Liver (tissue), 9 donors: ENCODE measurements around the gene SPDYA. TPM values are rescaled to one million over a fixed set of nuclear protein-coding genes. Genes with fewer than 3 reads are reported as not detected.

Experiments used
- DNase-seq: peaks from one replicate; pipeline ENCODE4 v3.0.0-alpha.2; 2017; ENCODE audit warnings: low spot score
- H3K27ac ChIP-seq, 2 donors: one replicate each; pipeline ENCODE4 v1.7.0; 2013; ENCODE audit warnings: inconsistent platforms in 2 of 2, low read length in 2 of 2, control low read depth in 1 of 2, low read depth in 1 of 2, mild to moderate bottlenecking in 1 of 2
- H3K27me3 ChIP-seq, 4 donors: one replicate each; pipeline versions ENCODE4 v1.6.1 to v1.7.0; 2013; ENCODE audit warnings: low read length in 3 of 4, inconsistent platforms in 1 of 4, mild to moderate bottlenecking in 1 of 4, moderate library complexity in 1 of 4; ENCODE audit not compliant: control insufficient read depth in 4 of 4, insufficient read depth in 4 of 4
- H3K36me3 ChIP-seq, 4 donors: one replicate each; pipeline versions ENCODE4 v1.6.1 to v1.7.0; 2013; ENCODE audit warnings: low read length in 3 of 4, mild to moderate bottlenecking in 3 of 4, low read depth in 1 of 4, moderate library complexity in 1 of 4; ENCODE audit not compliant: control insufficient read depth in 4 of 4, insufficient read depth in 3 of 4
- H3K4me1 ChIP-seq, 4 donors: one replicate each; pipeline versions ENCODE4 v1.6.1 to v1.7.0; 2013; ENCODE audit warnings: low read length in 3 of 4, mild to moderate bottlenecking in 3 of 4, moderate library complexity in 1 of 4; ENCODE audit not compliant: control insufficient read depth in 4 of 4, insufficient read depth in 4 of 4
- H3K4me3 ChIP-seq, 3 donors: one replicate each; pipeline versions ENCODE4 v1.6.1 to v1.7.0; 2013; ENCODE audit warnings: low read length in 3 of 3, control low read depth in 1 of 3, low read depth in 1 of 3, mild to moderate bottlenecking in 1 of 3
- H3K9ac ChIP-seq, 2 donors: one replicate each; pipeline ENCODE4 v1.7.0; 2013; ENCODE audit warnings: low read length in 2 of 2, mild to moderate bottlenecking in 2 of 2, moderate library complexity in 2 of 2, control low read depth in 1 of 2, low read depth in 1 of 2
- H3K9me3 ChIP-seq, 4 donors: one replicate each; pipeline versions ENCODE4 v1.6.1 to v1.7.0; 2013; ENCODE audit warnings: low read length in 3 of 4; ENCODE audit not compliant: control insufficient read depth in 4 of 4
- EGR1 ChIP-seq, 2 donors: IDR thresholded peaks; 2 replicates each; pipeline ENCODE4 v1.6.1; 2016 to 2018; ENCODE audit warnings: antibody characterized with exemption in 2 of 2, low read depth in 2 of 2
- FOXA1 ChIP-seq: IDR thresholded peaks from 2 replicates; pipeline ENCODE4 v1.6.1; 2016; ENCODE audit warnings: antibody characterized with exemption
- FOXA2 ChIP-seq: IDR thresholded peaks from 2 replicates; pipeline ENCODE4 v1.6.1; 2016; ENCODE audit warnings: antibody characterized with exemption
- GABPA ChIP-seq, 2 donors: IDR thresholded peaks in 1 of 2; conservative IDR thresholded peaks in 1 of 2; 2 replicates each; pipeline ENCODE4 v1.6.1; 2016; ENCODE audit warnings: antibody characterized with exemption in 2 of 2, mild to moderate bottlenecking in 1 of 2, moderate library complexity in 1 of 2
- HNF4A ChIP-seq, 2 donors: conservative IDR thresholded peaks; 2 replicates each; pipeline ENCODE4 v1.6.1; 2016; ENCODE audit warnings: antibody characterized with exemption in 2 of 2, mild to moderate bottlenecking in 2 of 2
- HNF4G ChIP-seq: IDR thresholded peaks from 2 replicates; pipeline ENCODE4 v1.6.1; 2016; ENCODE audit warnings: antibody characterized with exemption
- JUND ChIP-seq, 2 donors: IDR thresholded peaks; 2 replicates each; pipeline ENCODE4 v1.6.1; 2016; ENCODE audit warnings: antibody characterized with exemption in 2 of 2
- NR2F2 ChIP-seq: IDR thresholded peaks from 2 replicates; pipeline ENCODE4 v1.6.1; 2016; ENCODE audit warnings: antibody characterized with exemption
- RAD21 ChIP-seq, 2 donors: IDR thresholded peaks; 2 replicates each; pipeline ENCODE4 v1.6.1; 2016; ENCODE audit warnings: antibody characterized with exemption in 2 of 2, mild to moderate bottlenecking in 2 of 2
- RXRA ChIP-seq, 2 donors: IDR thresholded peaks; 2 replicates each; pipeline ENCODE4 v1.6.1; 2017 to 2018; ENCODE audit warnings: antibody characterized with exemption in 2 of 2, mild to moderate bottlenecking in 1 of 2
- SP1 ChIP-seq: IDR thresholded peaks from 2 replicates; pipeline ENCODE4 v1.6.1; 2018; ENCODE audit warnings: antibody characterized with exemption, mild to moderate bottlenecking
- TAF1 ChIP-seq: conservative IDR thresholded peaks from 2 replicates; pipeline ENCODE4 v1.6.1; 2016; ENCODE audit warnings: antibody characterized with exemption, mild to moderate bottlenecking
- YY1 ChIP-seq: IDR thresholded peaks from 2 replicates; pipeline ENCODE4 v1.6.1; 2016; ENCODE audit warnings: antibody characterized with exemption, mild to moderate bottlenecking
- WGBS: extraction: QIAGEN DNeasy Blood & Tissue Kit; methylation state at CpG from one replicate; pipeline ENCODE4 v1.1.7; 2013; 5-methylcytosine and 5-hydroxymethylcytosine counted together
- polyA plus RNA-seq, 2 donors: library from polyadenylated mRNA; stranded (reverse) in 1 of 2; unstranded in 1 of 2; fragments of 200-250 nt in 1 of 2; fragments of >200 nt in 1 of 2; fragmentation: Nextera tagmentation in 1 of 2; extraction: Ambion mirVana in 1 of 2; gene quantifications; one replicate each; pipeline versions ENCODE4 v1.2.1 to v1.2.3, GENCODE V29; 2013 to 2015
- total RNA-seq, 2 donors: library from RNA; depleted of rRNA; stranded (reverse); fragments of >200 nt; gene quantifications; one replicate each; pipeline ENCODE4 v1.2.3, GENCODE V29; 2014
- TF ChIP-seq, protein P1 (sequence below): IDR thresholded peaks from 2 replicates; pipeline ENCODE4 v1.6.1; 2016; ENCODE audit warnings: antibody characterized with exemption
- TF ChIP-seq, protein P2 (sequence below): IDR thresholded peaks from 2 replicates; pipeline ENCODE4 v1.6.1; 2016; ENCODE audit warnings: antibody characterized with exemption
- TF ChIP-seq, protein P3 (sequence below): IDR thresholded peaks from 2 replicates; pipeline ENCODE4 v1.6.1; 2016; ENCODE audit warnings: antibody characterized with exemption, mild to moderate bottlenecking
- TF ChIP-seq, protein P4 (sequence below): fragments of 150-350 bp; IDR thresholded peaks from 2 replicates; pipeline ENCODE4 v1.5.1; 2017; ENCODE audit warnings: improper control_type of control experiment, low read depth, low read length; ENCODE audit not compliant: missing input control
- TF ChIP-seq, protein P5 (sequence below): IDR thresholded peaks from 2 replicates; pipeline ENCODE4 v1.6.1; 2016; ENCODE audit warnings: antibody characterized with exemption
- donor health status: healthy.
- donor health status: healthy.
- donor health status: healthy.
- donor health status: healthy.
- donor health status: healthy.

SPDYA gene
- total and polyA plus RNA-seq, 4 donors = 0.14 to 0.67 (median 0.49) TPM; not detected in 1

DNA sequence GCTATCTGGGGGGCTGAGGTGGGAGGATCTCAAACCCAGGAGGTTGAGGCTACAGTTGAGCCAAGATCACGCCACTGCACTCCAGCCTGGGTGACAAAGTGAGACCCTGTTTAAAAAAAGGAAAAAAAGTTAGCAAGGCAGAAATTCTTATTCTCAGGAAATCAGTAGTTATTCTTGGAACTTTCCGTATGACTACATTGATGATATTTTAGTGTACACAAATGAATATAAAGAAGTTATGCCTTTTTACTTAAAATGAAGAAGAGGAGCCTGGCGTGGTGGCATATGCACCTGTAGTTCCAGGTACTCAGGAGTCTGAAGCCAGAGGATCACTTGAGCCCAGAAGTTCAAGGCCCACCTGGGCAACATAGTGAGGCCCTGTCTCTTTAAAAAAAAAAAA, 7.4 kb downstream of the SPDYA start:
- no peak overlapping the region for H3K4me3 ChIP-seq
- H3K9ac ChIP-seq = no peak overlapping the region
- no peaks in the 10 kb centered on the region for H3K27me3 ChIP-seq
- no peak overlapping the region for H3K27ac ChIP-seq
- no peaks in the 10 kb centered on the region for H3K4me1 ChIP-seq
- TF ChIP-seq HNF4A (conservative IDR thresholded peaks at IDR 0.05) (no peak), RXRA (IDR thresholded peaks at IDR 0.05) (no peak), FOXA2 (no peak), TAF1 (no peak), GABPA (IDR thresholded peaks at IDR 0.05 in 1 of 2, conservative IDR thresholded peaks at IDR 0.05 in 1 of 2) (no peak), FOXA1 (no peak), YY1 (no peak), NR2F2 (no peak), SP1 (no peak), HNF4G (no peak), JUND (IDR thresholded peaks at IDR 0.05) (no peak), EGR1 (IDR thresholded peaks at IDR 0.05; ENCODE audit: low read depth in 2 of 2) (no peak), RAD21 (IDR thresholded peaks at IDR 0.05) (no peak)
- TF ChIP-seq, protein P1, sequence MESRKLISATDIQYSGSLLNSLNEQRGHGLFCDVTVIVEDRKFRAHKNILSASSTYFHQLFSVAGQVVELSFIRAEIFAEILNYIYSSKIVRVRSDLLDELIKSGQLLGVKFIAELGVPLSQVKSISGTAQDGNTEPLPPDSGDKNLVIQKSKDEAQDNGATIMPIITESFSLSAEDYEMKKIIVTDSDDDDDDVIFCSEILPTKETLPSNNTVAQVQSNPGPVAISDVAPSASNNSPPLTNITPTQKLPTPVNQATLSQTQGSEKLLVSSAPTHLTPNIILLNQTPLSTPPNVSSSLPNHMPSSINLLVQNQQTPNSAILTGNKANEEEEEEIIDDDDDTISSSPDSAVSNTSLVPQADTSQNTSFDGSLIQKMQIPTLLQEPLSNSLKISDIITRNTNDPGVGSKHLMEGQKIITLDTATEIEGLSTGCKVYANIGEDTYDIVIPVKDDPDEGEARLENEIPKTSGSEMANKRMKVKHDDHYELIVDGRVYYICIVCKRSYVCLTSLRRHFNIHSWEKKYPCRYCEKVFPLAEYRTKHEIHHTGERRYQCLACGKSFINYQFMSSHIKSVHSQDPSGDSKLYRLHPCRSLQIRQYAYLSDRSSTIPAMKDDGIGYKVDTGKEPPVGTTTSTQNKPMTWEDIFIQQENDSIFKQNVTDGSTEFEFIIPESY = no peak
- TF ChIP-seq, protein P2, sequence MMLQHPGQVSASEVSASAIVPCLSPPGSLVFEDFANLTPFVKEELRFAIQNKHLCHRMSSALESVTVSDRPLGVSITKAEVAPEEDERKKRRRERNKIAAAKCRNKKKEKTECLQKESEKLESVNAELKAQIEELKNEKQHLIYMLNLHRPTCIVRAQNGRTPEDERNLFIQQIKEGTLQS = no peak
- TF ChIP-seq, protein P3, sequence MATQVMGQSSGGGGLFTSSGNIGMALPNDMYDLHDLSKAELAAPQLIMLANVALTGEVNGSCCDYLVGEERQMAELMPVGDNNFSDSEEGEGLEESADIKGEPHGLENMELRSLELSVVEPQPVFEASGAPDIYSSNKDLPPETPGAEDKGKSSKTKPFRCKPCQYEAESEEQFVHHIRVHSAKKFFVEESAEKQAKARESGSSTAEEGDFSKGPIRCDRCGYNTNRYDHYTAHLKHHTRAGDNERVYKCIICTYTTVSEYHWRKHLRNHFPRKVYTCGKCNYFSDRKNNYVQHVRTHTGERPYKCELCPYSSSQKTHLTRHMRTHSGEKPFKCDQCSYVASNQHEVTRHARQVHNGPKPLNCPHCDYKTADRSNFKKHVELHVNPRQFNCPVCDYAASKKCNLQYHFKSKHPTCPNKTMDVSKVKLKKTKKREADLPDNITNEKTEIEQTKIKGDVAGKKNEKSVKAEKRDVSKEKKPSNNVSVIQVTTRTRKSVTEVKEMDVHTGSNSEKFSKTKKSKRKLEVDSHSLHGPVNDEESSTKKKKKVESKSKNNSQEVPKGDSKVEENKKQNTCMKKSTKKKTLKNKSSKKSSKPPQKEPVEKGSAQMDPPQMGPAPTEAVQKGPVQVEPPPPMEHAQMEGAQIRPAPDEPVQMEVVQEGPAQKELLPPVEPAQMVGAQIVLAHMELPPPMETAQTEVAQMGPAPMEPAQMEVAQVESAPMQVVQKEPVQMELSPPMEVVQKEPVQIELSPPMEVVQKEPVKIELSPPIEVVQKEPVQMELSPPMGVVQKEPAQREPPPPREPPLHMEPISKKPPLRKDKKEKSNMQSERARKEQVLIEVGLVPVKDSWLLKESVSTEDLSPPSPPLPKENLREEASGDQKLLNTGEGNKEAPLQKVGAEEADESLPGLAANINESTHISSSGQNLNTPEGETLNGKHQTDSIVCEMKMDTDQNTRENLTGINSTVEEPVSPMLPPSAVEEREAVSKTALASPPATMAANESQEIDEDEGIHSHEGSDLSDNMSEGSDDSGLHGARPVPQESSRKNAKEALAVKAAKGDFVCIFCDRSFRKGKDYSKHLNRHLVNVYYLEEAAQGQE = no peak
- TF ChIP-seq, protein P4, sequence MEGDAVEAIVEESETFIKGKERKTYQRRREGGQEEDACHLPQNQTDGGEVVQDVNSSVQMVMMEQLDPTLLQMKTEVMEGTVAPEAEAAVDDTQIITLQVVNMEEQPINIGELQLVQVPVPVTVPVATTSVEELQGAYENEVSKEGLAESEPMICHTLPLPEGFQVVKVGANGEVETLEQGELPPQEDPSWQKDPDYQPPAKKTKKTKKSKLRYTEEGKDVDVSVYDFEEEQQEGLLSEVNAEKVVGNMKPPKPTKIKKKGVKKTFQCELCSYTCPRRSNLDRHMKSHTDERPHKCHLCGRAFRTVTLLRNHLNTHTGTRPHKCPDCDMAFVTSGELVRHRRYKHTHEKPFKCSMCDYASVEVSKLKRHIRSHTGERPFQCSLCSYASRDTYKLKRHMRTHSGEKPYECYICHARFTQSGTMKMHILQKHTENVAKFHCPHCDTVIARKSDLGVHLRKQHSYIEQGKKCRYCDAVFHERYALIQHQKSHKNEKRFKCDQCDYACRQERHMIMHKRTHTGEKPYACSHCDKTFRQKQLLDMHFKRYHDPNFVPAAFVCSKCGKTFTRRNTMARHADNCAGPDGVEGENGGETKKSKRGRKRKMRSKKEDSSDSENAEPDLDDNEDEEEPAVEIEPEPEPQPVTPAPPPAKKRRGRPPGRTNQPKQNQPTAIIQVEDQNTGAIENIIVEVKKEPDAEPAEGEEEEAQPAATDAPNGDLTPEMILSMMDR = no peak
- TF ChIP-seq, protein P5, sequence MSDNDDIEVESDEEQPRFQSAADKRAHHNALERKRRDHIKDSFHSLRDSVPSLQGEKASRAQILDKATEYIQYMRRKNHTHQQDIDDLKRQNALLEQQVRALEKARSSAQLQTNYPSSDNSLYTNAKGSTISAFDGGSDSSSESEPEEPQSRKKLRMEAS = no peak
- WGBS = 85% methylated on average over 3 of the region's 3 CpGs
- H3K36me3 ChIP-seq = no peaks in the 10 kb centered on the region
- DNase-seq = no peak
- H3K9me3 ChIP-seq = no peaks in the 10 kb centered on the region
